Mammary epithelial cell (primary cell): ENCODE measurements around the gene ZNF462.

Experiments
- EZH2 ChIP-seq: IDR thresholded peaks from 2 replicates; pipeline ENCODE4 v1.6.1; 2012; ENCODE audit warnings: low read length, inconsistent platforms, borderline replicate concordance
- TF ChIP-seq, protein P1 (sequence below), 2 donors: IDR thresholded peaks in 1 of 2; conservative IDR thresholded peaks in 1 of 2; 2 replicates each; pipeline ENCODE4 v1.5.1; 2011 to 2012; ENCODE audit warnings: inconsistent platforms in 2 of 2, low read length in 2 of 2, mild to moderate bottlenecking in 2 of 2, control low read depth in 1 of 2, low read depth in 1 of 2; ENCODE audit not compliant: insufficient read depth in 1 of 2; ENCODE audit errors: extremely low read depth in 1 of 2

DNA sequence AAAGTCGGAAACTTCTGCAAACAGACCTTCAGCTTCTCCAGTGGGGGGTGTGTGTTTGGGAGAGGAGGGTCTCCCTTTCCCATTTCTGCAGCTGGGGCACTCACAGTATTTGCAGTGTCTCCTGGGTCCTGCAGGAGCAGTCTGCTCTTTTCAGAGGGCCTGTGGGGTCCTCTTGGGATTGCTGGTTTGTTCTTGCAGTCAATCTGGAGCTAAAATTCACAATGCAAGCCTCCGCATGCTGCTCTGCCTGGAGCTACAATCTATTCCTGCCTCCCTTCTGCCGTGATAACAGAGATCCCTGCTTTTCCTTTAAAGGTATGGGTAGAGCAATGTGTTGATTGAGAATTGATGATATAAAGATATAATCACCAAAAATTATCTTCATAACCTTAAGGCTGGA, 43.2 kb downstream of the ZNF462 start:
- TF ChIP-seq, protein P1, sequence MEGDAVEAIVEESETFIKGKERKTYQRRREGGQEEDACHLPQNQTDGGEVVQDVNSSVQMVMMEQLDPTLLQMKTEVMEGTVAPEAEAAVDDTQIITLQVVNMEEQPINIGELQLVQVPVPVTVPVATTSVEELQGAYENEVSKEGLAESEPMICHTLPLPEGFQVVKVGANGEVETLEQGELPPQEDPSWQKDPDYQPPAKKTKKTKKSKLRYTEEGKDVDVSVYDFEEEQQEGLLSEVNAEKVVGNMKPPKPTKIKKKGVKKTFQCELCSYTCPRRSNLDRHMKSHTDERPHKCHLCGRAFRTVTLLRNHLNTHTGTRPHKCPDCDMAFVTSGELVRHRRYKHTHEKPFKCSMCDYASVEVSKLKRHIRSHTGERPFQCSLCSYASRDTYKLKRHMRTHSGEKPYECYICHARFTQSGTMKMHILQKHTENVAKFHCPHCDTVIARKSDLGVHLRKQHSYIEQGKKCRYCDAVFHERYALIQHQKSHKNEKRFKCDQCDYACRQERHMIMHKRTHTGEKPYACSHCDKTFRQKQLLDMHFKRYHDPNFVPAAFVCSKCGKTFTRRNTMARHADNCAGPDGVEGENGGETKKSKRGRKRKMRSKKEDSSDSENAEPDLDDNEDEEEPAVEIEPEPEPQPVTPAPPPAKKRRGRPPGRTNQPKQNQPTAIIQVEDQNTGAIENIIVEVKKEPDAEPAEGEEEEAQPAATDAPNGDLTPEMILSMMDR (conservative IDR thresholded peaks at IDR 0.05 in 1 of 2, IDR thresholded peaks at IDR 0.05 in 1 of 2; ENCODE audit: extremely low read depth in 1 of 2, insufficient read depth in 1 of 2, low read depth in 1 of 2, low read length in 2 of 2) = no peak
- TF ChIP-seq EZH2 = no peak
